Measurements from ENCODE around the gene GYG1.

Gene GYG1

DNA sequence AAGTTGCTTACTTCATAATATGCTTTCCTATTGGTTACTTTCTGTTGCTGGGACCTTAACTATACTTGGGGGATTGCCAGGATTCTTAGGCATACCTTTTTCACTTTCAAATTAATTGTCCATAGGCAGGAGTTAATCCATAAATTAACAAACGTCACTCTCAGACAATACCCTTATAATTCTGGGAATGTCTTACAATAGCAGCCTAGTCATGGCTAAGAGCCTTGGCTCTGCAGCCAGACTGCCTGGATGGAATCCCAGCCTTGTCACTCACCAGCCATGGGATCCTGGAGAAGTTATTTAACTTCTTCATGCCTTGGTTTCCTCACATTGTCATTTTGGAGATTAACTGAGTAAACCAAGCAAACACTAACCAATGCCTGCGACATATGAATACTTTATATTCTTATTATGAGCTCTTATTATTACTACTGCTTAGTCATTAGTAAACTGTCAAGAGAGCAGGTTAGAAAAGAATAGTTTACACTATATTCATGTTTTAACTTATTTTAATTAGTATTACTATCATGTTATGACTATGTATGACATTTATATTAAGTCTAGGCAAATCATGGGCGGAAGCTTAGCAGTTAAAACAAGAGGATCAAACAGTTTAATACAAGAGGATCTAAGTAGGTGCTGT is 29.0 kb downstream of the GYG1 start:
- Histone ChIP-seq H3K9me3 (ENCODE audit: severe bottlenecking) (no peaks in the 10 kb centered on the region), H3K27me3 (ENCODE audit: insufficient read depth, low read depth, severe bottlenecking) (no peaks in the 10 kb centered on the region), H3K27ac (no peak overlapping the region), H3K36me3 (peaks cover 26% of the 10 kb centered on the region), H3K4me3 (ENCODE audit: low read depth, low read length) (no peak overlapping the region)
- no peak for DNase-seq
- TF ChIP-seq, protein P1, sequence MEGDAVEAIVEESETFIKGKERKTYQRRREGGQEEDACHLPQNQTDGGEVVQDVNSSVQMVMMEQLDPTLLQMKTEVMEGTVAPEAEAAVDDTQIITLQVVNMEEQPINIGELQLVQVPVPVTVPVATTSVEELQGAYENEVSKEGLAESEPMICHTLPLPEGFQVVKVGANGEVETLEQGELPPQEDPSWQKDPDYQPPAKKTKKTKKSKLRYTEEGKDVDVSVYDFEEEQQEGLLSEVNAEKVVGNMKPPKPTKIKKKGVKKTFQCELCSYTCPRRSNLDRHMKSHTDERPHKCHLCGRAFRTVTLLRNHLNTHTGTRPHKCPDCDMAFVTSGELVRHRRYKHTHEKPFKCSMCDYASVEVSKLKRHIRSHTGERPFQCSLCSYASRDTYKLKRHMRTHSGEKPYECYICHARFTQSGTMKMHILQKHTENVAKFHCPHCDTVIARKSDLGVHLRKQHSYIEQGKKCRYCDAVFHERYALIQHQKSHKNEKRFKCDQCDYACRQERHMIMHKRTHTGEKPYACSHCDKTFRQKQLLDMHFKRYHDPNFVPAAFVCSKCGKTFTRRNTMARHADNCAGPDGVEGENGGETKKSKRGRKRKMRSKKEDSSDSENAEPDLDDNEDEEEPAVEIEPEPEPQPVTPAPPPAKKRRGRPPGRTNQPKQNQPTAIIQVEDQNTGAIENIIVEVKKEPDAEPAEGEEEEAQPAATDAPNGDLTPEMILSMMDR (IDR thresholded peaks at IDR 0.05; ENCODE audit: low read depth, low read length), result no peak

DNA sequence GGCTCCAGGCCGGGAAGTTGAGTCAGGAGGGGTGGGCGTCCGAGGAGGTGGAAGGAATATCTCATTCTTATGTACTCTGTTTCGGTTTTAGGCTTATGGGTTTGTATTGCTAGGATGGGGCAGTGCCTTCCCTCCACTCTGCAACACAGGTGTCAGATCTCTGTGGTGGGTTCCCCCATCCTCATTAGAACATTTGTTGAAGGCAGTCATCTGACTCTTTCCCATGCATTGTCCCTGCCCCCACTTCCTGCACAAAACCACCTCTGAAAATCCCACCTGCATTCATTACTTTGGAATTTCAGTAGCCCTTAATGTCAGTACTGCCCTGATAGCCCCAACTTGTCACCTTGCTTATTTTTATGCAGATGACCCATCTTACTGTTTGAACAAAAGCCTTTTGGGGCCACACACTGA is 29.5 kb downstream of the GYG1 start:
- Histone ChIP-seq H3K27ac (no peak overlapping the region), H3K4me3 (ENCODE audit: low read depth, low read length) (no peak overlapping the region), H3K36me3 (peaks cover 31% of the 10 kb centered on the region), H3K9me3 (ENCODE audit: severe bottlenecking) (no peaks in the 10 kb centered on the region), H3K27me3 (ENCODE audit: insufficient read depth, low read depth, severe bottlenecking) (no peaks in the 10 kb centered on the region)
- no peak for DNase-seq
- TF ChIP-seq, protein P1 (IDR thresholded peaks at IDR 0.05; ENCODE audit: low read depth, low read length), result no peak

DNA sequence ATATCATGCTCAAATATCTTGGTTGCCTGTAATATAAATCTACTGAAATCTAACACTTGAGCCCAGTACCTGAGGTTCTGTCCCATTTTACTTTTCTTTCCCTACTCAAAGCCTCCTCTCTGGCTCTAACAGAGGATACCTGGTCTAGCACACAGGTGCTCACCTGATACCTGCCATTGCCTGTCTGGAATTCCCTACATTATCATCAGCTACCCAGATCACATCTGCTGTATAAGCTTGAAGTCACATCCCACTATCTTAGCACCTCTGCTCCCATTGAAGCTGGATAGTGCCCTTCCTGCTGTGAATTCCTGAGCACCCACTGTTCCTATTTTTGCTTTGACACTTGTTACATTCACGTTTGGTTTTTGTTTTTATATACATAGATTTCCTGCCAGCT is 30.5 kb downstream of the GYG1 start:
- Histone ChIP-seq H3K27ac (no peak overlapping the region), H3K4me3 (ENCODE audit: low read depth, low read length) (no peak overlapping the region), H3K27me3 (ENCODE audit: insufficient read depth, low read depth, severe bottlenecking) (no peaks in the 10 kb centered on the region), H3K9me3 (ENCODE audit: severe bottlenecking) (no peaks in the 10 kb centered on the region), H3K36me3 (peaks cover 34% of the 10 kb centered on the region)
- TF ChIP-seq, protein P1 (IDR thresholded peaks at IDR 0.05; ENCODE audit: low read depth, low read length), result no peak
- no peak for DNase-seq

DNA sequence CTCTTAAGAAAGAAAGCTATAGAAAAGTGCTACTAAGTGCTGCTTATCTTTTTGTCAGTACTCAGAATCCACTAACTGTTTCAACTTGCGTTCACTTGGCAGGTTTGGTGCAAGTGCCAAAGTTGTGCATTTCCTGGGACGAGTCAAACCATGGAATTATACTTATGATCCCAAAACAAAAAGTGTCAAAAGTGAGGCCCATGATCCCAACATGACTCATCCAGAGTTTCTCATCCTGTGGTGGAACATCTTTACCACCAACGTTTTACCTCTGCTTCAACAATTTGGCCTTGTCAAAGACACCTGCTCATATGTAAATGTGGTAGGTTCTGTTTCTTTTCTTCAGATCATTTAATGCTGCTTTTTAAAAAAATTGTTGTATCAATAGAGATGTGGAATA is 32.6 kb downstream of the GYG1 start:
- H3K27ac ChIP-seq, result no peak overlapping the region
- H3K9me3 ChIP-seq (ENCODE audit: severe bottlenecking), result no peaks in the 10 kb centered on the region
- no peaks in the 10 kb centered on the region for H3K27me3 ChIP-seq (ENCODE audit: insufficient read depth, low read depth, severe bottlenecking)
- H3K36me3 ChIP-seq, result peaks cover 44% of the 10 kb centered on the region
- no peak overlapping the region for H3K4me3 ChIP-seq (ENCODE audit: low read depth, low read length)
- TF ChIP-seq, protein P1 (IDR thresholded peaks at IDR 0.05; ENCODE audit: low read depth, low read length), result no peak
- DNase-seq, result no peak

DNA sequence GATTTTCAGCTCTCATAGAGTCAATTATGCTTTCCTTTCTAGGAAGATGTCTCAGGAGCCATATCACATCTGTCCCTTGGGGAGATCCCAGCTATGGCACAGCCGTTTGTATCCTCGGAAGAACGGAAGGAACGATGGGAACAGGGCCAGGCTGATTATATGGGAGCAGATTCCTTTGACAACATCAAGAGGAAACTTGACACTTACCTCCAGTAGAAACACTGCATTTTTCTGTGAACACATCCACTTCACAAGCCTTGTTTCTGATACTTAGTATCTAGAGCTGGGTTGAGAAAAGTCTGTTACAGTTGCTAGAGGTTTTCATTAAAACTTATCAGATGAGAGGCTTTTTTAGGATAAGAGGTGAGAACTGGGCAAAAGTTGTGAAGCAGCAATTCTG is 35.4 kb downstream of the GYG1 start:
- TF ChIP-seq, protein P1 (IDR thresholded peaks at IDR 0.05; ENCODE audit: low read depth, low read length), result no peak
- Histone ChIP-seq H3K4me3 (ENCODE audit: low read depth, low read length) (no peak overlapping the region), H3K9me3 (ENCODE audit: severe bottlenecking) (no peaks in the 10 kb centered on the region), H3K27ac (no peak overlapping the region), H3K36me3 (peaks cover 41% of the 10 kb centered on the region), H3K27me3 (ENCODE audit: insufficient read depth, low read depth, severe bottlenecking) (no peaks in the 10 kb centered on the region)
- DNase-seq, result no peak

DNA sequence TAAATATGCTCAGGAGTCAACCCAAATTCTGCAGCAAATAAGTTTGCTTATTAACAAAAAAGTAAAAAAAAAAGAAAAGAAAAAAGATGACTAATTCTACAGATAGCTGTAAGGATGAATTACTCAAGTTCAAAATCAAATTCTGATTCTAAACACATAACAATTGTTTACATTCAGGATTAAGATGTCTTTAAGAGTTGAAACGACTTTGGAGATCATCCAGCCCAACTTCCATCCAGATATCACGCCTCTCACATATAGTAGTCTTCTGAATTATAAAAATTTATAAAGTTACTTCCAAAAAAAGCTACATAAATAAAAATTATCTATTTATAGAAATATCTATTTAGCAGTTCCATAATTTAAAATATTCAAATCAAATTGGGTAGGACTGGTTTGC is 39.8 kb downstream of the GYG1 start:
- peaks cover 11% of the 10 kb centered on the region for H3K36me3 ChIP-seq
- DNase-seq, result no peak
- TF ChIP-seq, protein P1 (IDR thresholded peaks at IDR 0.05; ENCODE audit: low read depth, low read length), result no peak
- no peak overlapping the region for H3K4me3 ChIP-seq (ENCODE audit: low read depth, low read length)
- no peaks in the 10 kb centered on the region for H3K9me3 ChIP-seq (ENCODE audit: severe bottlenecking)
- H3K27ac ChIP-seq, result no peak overlapping the region
- no peaks in the 10 kb centered on the region for H3K27me3 ChIP-seq (ENCODE audit: insufficient read depth, low read depth, severe bottlenecking)

All from WERI-Rb-1 (cell line).